K562 (cell line): ENCODE measurements around the gene GRIA3. TPM values are rescaled to one million over a fixed set of nuclear protein-coding genes. Genes with fewer than 3 reads are reported as not detected.

Source experiments
- ATAC-seq: fragments of 200-7000 bp; cut with Tn5 transposase; 3 replicates; pipeline ENCODE4 v1.9.1; 2020; ENCODE audit warnings: moderate library complexity
- BruUV-seq: library from RNA; stranded (reverse); fragments of 400-500 nt; replicated peaks from 2 replicates; lab custom pipeline; 2021; lab: Mats Ljungman, UMichigan
- CTCF ChIA-PET: fragments of 300-600 bp; formaldehyde crosslinking; extraction: SDS; loops from one replicate; lab custom pipeline; 2021; ENCODE audit warnings: low intra/inter-chr PET ratio; lab: Yijun Ruan, JAX
- POLR2A ChIA-PET: fragments of 300-600, 350-650 bp; sonication (Branson Sonifier 250); formaldehyde crosslinking; extraction: SDS; loops from one replicate; lab custom pipeline; 2021; ENCODE audit warnings: antibody characterized with exemption, inconsistent platforms; lab: Yijun Ruan, JAX
- DNase-seq, 4 experiments: peaks; one replicate each; pipeline versions ENCODE4 v3.0.0 to v3.0.0-alpha.2; 2011 to 2018; ENCODE audit warnings: low spot score in 3 of 4, mixed read lengths in 3 of 4; ENCODE audit errors: extremely low read depth in 1 of 4
- FAIRE-seq: peaks from 2 replicates; lab custom pipeline; 2011; peaks lifted over from hg19 to GRCh38; lab: Jason Lieb, UNC
- H2AFZ ChIP-seq: 2 replicates; pipeline ENCODE4 v1.6.0; 2011; ENCODE audit warnings: low read depth, low read length, control low read depth, inconsistent platforms
- H3K27ac ChIP-seq: fragments of 200-600 bp; 3 replicates; pipeline ENCODE4 v1.8.0; 2011; ENCODE audit warnings: low read depth, mild to moderate bottlenecking, control low read depth, inconsistent platforms, low read length, moderate library complexity, mixed read lengths; ENCODE audit errors: extremely low read depth
- H3K27me3 ChIP-seq, 2 experiments: fragments of 300-600 bp in 1 of 2; 2 replicates in 1 of 2; 3 replicates in 1 of 2; pipeline versions ENCODE4 v1.6.0 to v1.8.0; 2011; ENCODE audit warnings: inconsistent platforms in 2 of 2, low read length in 2 of 2, mild to moderate bottlenecking in 1 of 2, mixed read lengths in 1 of 2, moderate library complexity in 1 of 2; ENCODE audit not compliant: control insufficient read depth in 2 of 2, insufficient read depth in 2 of 2
- H3K36me3 ChIP-seq: fragments of 300-600 bp; 3 replicates; pipeline ENCODE4 v1.8.0; 2011; ENCODE audit warnings: mild to moderate bottlenecking, low read length, inconsistent platforms; ENCODE audit not compliant: control insufficient read depth, insufficient read depth
- H3K4me1 ChIP-seq, 2 experiments: fragments of 200-600 bp in 1 of 2; replicated peaks in 1 of 2; 2 replicates in 1 of 2; 3 replicates in 1 of 2; pipeline versions ENCODE4 v1.5.1 to v1.8.0; 2011; ENCODE audit warnings: inconsistent platforms in 2 of 2, low read length in 2 of 2, mild to moderate bottlenecking in 1 of 2, mixed read lengths in 1 of 2, moderate library complexity in 1 of 2; ENCODE audit not compliant: control insufficient read depth in 2 of 2, insufficient read depth in 2 of 2
- H3K4me2 ChIP-seq: 2 replicates; pipeline ENCODE4 v1.6.1; 2011; ENCODE audit warnings: low read length, control low read depth, inconsistent platforms, mixed read lengths; ENCODE audit not compliant: insufficient read depth
- H3K4me3 ChIP-seq: fragments of 200-600 bp; sonication (generic), shearing (Covaris generic); 2 replicates; pipeline ENCODE4 v1.5.1; 2016; ENCODE audit warnings: control low read depth, inconsistent platforms
- H3K79me2 ChIP-seq: fragments of 200-600 bp; 3 replicates; pipeline ENCODE4 v1.8.0; 2011; ENCODE audit warnings: low read length, inconsistent platforms; ENCODE audit not compliant: control insufficient read depth, insufficient read depth
- H3K9ac ChIP-seq, 2 experiments: 2 replicates each; pipeline versions ENCODE4 v1.6.0 to v1.6.1; 2011; ENCODE audit warnings: low read depth in 2 of 2, low read length in 2 of 2, control low read depth in 1 of 2, inconsistent platforms in 1 of 2, mild to moderate bottlenecking in 1 of 2, mixed read lengths in 1 of 2; ENCODE audit not compliant: insufficient read depth in 1 of 2
- H3K9me1 ChIP-seq: one replicate; pipeline ENCODE4 v1.6.0; 2011; ENCODE audit warnings: inconsistent platforms, mild to moderate bottlenecking, low read length, moderate library complexity; ENCODE audit not compliant: control insufficient read depth, insufficient read depth
- H3K9me3 ChIP-seq: replicated peaks from 2 replicates; pipeline ENCODE4 v1.5.1; 2011; ENCODE audit warnings: low read depth, low read length, inconsistent platforms; ENCODE audit not compliant: control insufficient read depth, insufficient read depth
- H4K20me1 ChIP-seq: replicated peaks from 2 replicates; pipeline ENCODE4 v1.6.1; 2011; ENCODE audit warnings: low read length, inconsistent platforms, mixed read lengths; ENCODE audit not compliant: control insufficient read depth, insufficient read depth
- BRD4 ChIP-seq: fragments of 200-600 bp; sonication (generic); IDR thresholded peaks from 2 replicates; pipeline ENCODE4 v1.6.1; 2017; ENCODE audit warnings: inconsistent platforms
- CHD4 ChIP-seq: fragments of 200-600 bp; sonication (generic); IDR thresholded peaks from 3 replicates; pipeline ENCODE4 v1.6.1; 2012; ENCODE audit warnings: low read depth, mild to moderate bottlenecking, mixed read lengths, low read length, inconsistent platforms; ENCODE audit not compliant: insufficient read depth, insufficient replicate concordance, poor library complexity, severe bottlenecking
- NCOA4 ChIP-seq: fragments of 450-650 bp; IDR thresholded peaks from 2 replicates; pipeline ENCODE4 v1.6.1; 2018; ENCODE audit warnings: mild to moderate bottlenecking; ENCODE audit not compliant: partially characterized antibody
- SRSF9 ChIP-seq: fragments of 200-400 bp; formaldehyde crosslinking; IDR thresholded peaks from 2 replicates; pipeline ENCODE4 v1.6.1; 2017; ENCODE audit warnings: low read depth, low read length, borderline replicate concordance
- ZNF224 ChIP-seq: sonication (generic); formaldehyde crosslinking; IDR thresholded peaks from 2 replicates; pipeline ENCODE4 v1.8.0; 2022; ENCODE audit warnings: mild to moderate bottlenecking, missing genetic modification reagents
- WGBS: fragments of 100-300 bp; shearing (Covaris generic); methylation state at CpG from one replicate; pipeline ENCODE4 v1.1.6; 2016; ENCODE audit warnings: low coverage, mixed read lengths; ENCODE audit not compliant: insufficient coverage; ENCODE audit errors: missing lambda C conversion rate; 5-methylcytosine and 5-hydroxymethylcytosine counted together
- in situ Hi-C: fragments of 300-500 bp; cut with MboI; formaldehyde crosslinking; loops from 4 replicates; pipeline ENCODE4 v1.15.0; 2018; ENCODE audit warnings: inconsistent platforms, mixed read lengths
- intact Hi-C: fragments of 100-400 bp; cut with micrococcal nuclease; formaldehyde crosslinking; loops from 2 replicates; pipeline ENCODE4 v1.14.2; 2022
- polyA plus RNA-seq, 8 experiments: library from polyadenylated mRNA; depleted of rRNA in 4 of 8; stranded (reverse) in 5 of 8; unstranded in 3 of 8; fragments of >200 nt; fragmentation: Nextera tagmentation in 2 of 8; fragmentation: Illumina TruSeq in 1 of 8; extraction: Ambion mirVana in 2 of 8; extraction: Trizol in 1 of 8; gene quantifications; 2 replicates each; pipeline versions ENCODE4 v1.2.1 to v1.2.3, GENCODE V29; 2011 to 2014; ENCODE audit warnings: inconsistent platforms in 1 of 8, missing spikeins in 1 of 8
- total RNA-seq, 7 experiments: library from RNA; depleted of rRNA in 6 of 7; stranded (reverse); fragments of >200 nt in 6 of 7; fragmentation: Illumina TruSeq in 2 of 7; extraction: Trizol in 2 of 7; gene quantifications; 2 replicates each; pipeline versions ENCODE4 v1.2.1 to v1.2.3, GENCODE V29; 2011 to 2021; ENCODE audit warnings: low replicate concordance in 1 of 7
- TF ChIP-seq, protein P1 (sequence below): fragments of 250-450 bp; sonication (Bioruptor Pico); IDR thresholded peaks from 2 replicates; pipeline ENCODE4 v1.5.0; 2020; ENCODE audit warnings: mild to moderate bottlenecking, borderline replicate concordance
- TF ChIP-seq, protein P2 (sequence below): sonication (generic); formaldehyde crosslinking; IDR thresholded peaks from 2 replicates; pipeline ENCODE4 v1.8.1; 2023; ENCODE audit warnings: mild to moderate bottlenecking, missing genetic modification reagents

Gene GRIA3
- total and polyA plus RNA-seq, 9 of the 15 experiments (the other 6 are each of a cell fraction or from before 2014, with no cell fraction given): 0.10 TPM; not detected in 8

DNA sequence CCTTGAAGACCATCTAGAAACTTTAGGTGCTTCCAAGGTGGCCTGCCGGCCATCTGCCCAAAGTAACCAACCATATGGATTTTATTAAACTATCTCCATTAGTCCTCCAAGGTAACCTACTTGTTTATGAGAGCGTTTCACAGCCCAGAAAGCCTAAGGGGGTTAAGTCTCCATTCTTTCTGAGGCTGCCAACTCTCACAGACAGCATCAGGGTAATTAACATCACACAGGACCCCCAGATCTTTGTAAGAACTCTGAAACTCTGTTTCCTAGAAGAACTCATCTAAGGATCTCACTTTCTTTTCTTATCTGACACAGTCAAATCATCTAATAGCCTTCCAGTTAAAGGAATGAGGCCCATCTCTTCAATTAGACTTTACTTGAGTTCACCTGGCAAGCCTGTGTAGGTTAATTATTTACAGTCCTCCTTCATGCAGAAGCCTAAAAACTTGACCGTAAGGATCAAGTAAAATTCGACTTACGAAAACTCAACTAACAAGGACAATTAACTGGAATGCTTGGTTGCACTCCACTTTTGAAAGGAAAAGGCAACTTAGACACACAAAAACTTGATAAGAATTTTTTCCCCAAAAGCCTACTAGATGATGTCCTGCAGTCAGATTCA lies 252.5 kb downstream of the GRIA3 start:
- Histone ChIP-seq H3K4me1 (no peaks in the 10 kb centered on the region), H3K4me3 (no peak overlapping the region), H3K9me3 (no peaks in the 10 kb centered on the region)
- CTCF ChIA-PET: no interaction called here
- TF ChIP-seq, protein P1, sequence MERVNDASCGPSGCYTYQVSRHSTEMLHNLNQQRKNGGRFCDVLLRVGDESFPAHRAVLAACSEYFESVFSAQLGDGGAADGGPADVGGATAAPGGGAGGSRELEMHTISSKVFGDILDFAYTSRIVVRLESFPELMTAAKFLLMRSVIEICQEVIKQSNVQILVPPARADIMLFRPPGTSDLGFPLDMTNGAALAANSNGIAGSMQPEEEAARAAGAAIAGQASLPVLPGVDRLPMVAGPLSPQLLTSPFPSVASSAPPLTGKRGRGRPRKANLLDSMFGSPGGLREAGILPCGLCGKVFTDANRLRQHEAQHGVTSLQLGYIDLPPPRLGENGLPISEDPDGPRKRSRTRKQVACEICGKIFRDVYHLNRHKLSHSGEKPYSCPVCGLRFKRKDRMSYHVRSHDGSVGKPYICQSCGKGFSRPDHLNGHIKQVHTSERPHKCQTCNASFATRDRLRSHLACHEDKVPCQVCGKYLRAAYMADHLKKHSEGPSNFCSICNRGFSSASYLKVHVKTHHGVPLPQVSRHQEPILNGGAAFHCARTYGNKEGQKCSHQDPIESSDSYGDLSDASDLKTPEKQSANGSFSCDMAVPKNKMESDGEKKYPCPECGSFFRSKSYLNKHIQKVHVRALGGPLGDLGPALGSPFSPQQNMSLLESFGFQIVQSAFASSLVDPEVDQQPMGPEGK: no peak
- TF ChIP-seq CHD4 (no peak), ZNF224 (no peak), BRD4 (no peak), NCOA4 (no peak), SRSF9 (no peak)
- TF ChIP-seq, protein P2, sequence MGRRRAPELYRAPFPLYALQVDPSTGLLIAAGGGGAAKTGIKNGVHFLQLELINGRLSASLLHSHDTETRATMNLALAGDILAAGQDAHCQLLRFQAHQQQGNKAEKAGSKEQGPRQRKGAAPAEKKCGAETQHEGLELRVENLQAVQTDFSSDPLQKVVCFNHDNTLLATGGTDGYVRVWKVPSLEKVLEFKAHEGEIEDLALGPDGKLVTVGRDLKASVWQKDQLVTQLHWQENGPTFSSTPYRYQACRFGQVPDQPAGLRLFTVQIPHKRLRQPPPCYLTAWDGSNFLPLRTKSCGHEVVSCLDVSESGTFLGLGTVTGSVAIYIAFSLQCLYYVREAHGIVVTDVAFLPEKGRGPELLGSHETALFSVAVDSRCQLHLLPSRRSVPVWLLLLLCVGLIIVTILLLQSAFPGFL (CRISPR knock-in tag): no peak
- TF ChIP-seq, all 486 proteins: peak for 0
- intact Hi-C loops (no loop called here), in situ Hi-C loops (no loop called here)
- WGBS: 4% methylated on average over 5 of the region's 5 CpGs
- Histone ChIP-seq H3K27me3 (no peaks in the 10 kb centered on the region), H3K27ac (no peak overlapping the region), H4K20me1 (no peaks in the 10 kb centered on the region), H3K79me2 (no peaks in the 10 kb centered on the region), H3K9me1 (no peaks in the 10 kb centered on the region), H3K36me3 (no peaks in the 10 kb centered on the region), H3K9ac (no peak overlapping the region), H3K4me2 (no peak overlapping the region), H2AFZ (no peak overlapping the region)
- no peak for ATAC-seq
- FAIRE-seq: no peak
- POLR2A ChIA-PET: interaction anchor here (0.6 to 0.8 kb wide), 2 partner anchors 13 to 26 kb away, joined by 3 to 5 read pairs; no protein-coding TSS in a partner anchor
- BruUV-seq: no TSS peak
- no peak for DNase-seq
